ENCODE measurements around the gene ICAM2.

Gene ICAM2

GRCh38 chr17:63998721-63999679 is 21.4 kb downstream of the ICAM2 start:
- Histone ChIP-seq H3K27me3 (ENCODE audit: insufficient read depth, low read depth, severe bottlenecking) (no peaks in the 10 kb centered on the region), H3K27ac (no peak overlapping the region), H3K4me3 (ENCODE audit: low read depth, low read length) (peak overlapping the region; percentile 57), H3K36me3 (no peaks in the 10 kb centered on the region), H3K9me3 (ENCODE audit: severe bottlenecking) (no peaks in the 10 kb centered on the region)
- DNase-seq, result no peak
- TF ChIP-seq CTCF (IDR thresholded peaks at IDR 0.05; ENCODE audit: low read depth, low read length), result no peak

- no peaks in the 10 kb centered on the region for H3K27me3 ChIP-seq (ENCODE audit: insufficient read depth, low read depth, severe bottlenecking)
- TF ChIP-seq CTCF (IDR thresholded peaks at IDR 0.05; ENCODE audit: low read depth, low read length), result no peak
- peak within 1 kb of the TSS; percentile 57 for H3K4me3 ChIP-seq (ENCODE audit: low read depth, low read length)
- H3K27ac ChIP-seq, result no peak within 1 kb of the TSS
- peak; percentile 84 for DNase-seq
- H3K9me3 ChIP-seq (ENCODE audit: severe bottlenecking), result no peaks in the 10 kb centered on the region
- H3K36me3 ChIP-seq, result no peaks in the 10 kb centered on the region
Observed at GRCh38 chr17:63998050-63998720, 22.2 kb downstream of the ICAM2 start, which contains the start of gene PRR29. PRR29 (plus strand) TSS chr17:63998351; CDS start chr17:63998365, 14 bp downstream.

GRCh38 chr17:63997341-63998048 is 22.9 kb downstream of the ICAM2 start:
- no peak for DNase-seq
- Histone ChIP-seq H3K36me3 (no peaks in the 10 kb centered on the region), H3K27me3 (ENCODE audit: insufficient read depth, low read depth, severe bottlenecking) (no peaks in the 10 kb centered on the region), H3K27ac (no peak overlapping the region), H3K4me3 (ENCODE audit: low read depth, low read length) (peak overlapping the region; percentile 57), H3K9me3 (ENCODE audit: severe bottlenecking) (no peaks in the 10 kb centered on the region)
- TF ChIP-seq CTCF (IDR thresholded peaks at IDR 0.05; ENCODE audit: low read depth, low read length), result no peak

GRCh38 chr17:63996430-63997182 is 23.8 kb downstream of the ICAM2 start:
- no peak overlapping the region for H3K27ac ChIP-seq
- no peak for TF ChIP-seq CTCF (IDR thresholded peaks at IDR 0.05; ENCODE audit: low read depth, low read length)
- no peak overlapping the region for H3K4me3 ChIP-seq (ENCODE audit: low read depth, low read length)
- no peak for DNase-seq
- H3K9me3 ChIP-seq (ENCODE audit: severe bottlenecking), result no peaks in the 10 kb centered on the region
- H3K27me3 ChIP-seq (ENCODE audit: insufficient read depth, low read depth, severe bottlenecking), result no peaks in the 10 kb centered on the region
- no peaks in the 10 kb centered on the region for H3K36me3 ChIP-seq

GRCh38 chr17:63995626-63996025 is 24.8 kb downstream of the ICAM2 start:
- TF ChIP-seq CTCF (IDR thresholded peaks at IDR 0.05; ENCODE audit: low read depth, low read length), result no peak

More at GRCh38 chr17:63995626-63996025, 24.8 kb downstream of the ICAM2 start:
- H3K9me3 ChIP-seq (ENCODE audit: severe bottlenecking), result no peaks in the 10 kb centered on the region
- no peak overlapping the region for H3K4me3 ChIP-seq (ENCODE audit: low read depth, low read length)
- no peak for DNase-seq
- H3K27me3 ChIP-seq (ENCODE audit: insufficient read depth, low read depth, severe bottlenecking), result no peaks in the 10 kb centered on the region
- H3K36me3 ChIP-seq, result no peaks in the 10 kb centered on the region
- H3K27ac ChIP-seq, result no peak overlapping the region

Measured in WERI-Rb-1 (cell line).